ENCODE data around the gene CSRP1.
"Not testable (repeated sequence)": the region's sequence is repeated elsewhere in the genome, so short reads cannot be mapped to it uniquely, and the experiment has no call there.

The CSRP1 gene

GRCh38 chr1:201536558-201536957 is 29.6 kb upstream of the CSRP1 start:
- H3K9ac ChIP-seq (ENCODE audit: low read length), result peak overlapping the region; percentile 77
- peak; percentile 95 for DNase-seq (ENCODE audit: low read depth)
- no peaks in the 10 kb centered on the region for H3K27me3 ChIP-seq (replicated peaks; ENCODE audit: control insufficient read depth, insufficient read depth, low read length)
- no peaks in the 10 kb centered on the region for H3K9me3 ChIP-seq (ENCODE audit: control insufficient read depth, low read length)
- peak overlapping the region; percentile 71 for H3K4me3 ChIP-seq (ENCODE audit: low read length)
- peaks cover 74% of the 10 kb centered on the region for H3K4me1 ChIP-seq (ENCODE audit: control insufficient read depth, insufficient read depth, low read length)
- H3K36me3 ChIP-seq (ENCODE audit: control insufficient read depth, insufficient read depth, low read length, severe bottlenecking), result no peaks in the 10 kb centered on the region

- no peaks in the 10 kb centered on the region for H3K36me3 ChIP-seq (ENCODE audit: control insufficient read depth, insufficient read depth, low read length, severe bottlenecking)
- no peak for DNase-seq (ENCODE audit: low read depth)
- peaks cover 74% of the 10 kb centered on the region for H3K4me1 ChIP-seq (ENCODE audit: control insufficient read depth, insufficient read depth, low read length)
- no peaks in the 10 kb centered on the region for H3K27me3 ChIP-seq (replicated peaks; ENCODE audit: control insufficient read depth, insufficient read depth, low read length)
- H3K9ac ChIP-seq (ENCODE audit: low read length), result peak overlapping the region; percentile 71
- H3K4me3 ChIP-seq (ENCODE audit: low read length), result peak overlapping the region; percentile 71
- H3K9me3 ChIP-seq (ENCODE audit: control insufficient read depth, low read length), result no peaks in the 10 kb centered on the region
These were observed 29.0 kb upstream of the CSRP1 start for GRCh38 chr1:201535919-201536245.

DNA sequence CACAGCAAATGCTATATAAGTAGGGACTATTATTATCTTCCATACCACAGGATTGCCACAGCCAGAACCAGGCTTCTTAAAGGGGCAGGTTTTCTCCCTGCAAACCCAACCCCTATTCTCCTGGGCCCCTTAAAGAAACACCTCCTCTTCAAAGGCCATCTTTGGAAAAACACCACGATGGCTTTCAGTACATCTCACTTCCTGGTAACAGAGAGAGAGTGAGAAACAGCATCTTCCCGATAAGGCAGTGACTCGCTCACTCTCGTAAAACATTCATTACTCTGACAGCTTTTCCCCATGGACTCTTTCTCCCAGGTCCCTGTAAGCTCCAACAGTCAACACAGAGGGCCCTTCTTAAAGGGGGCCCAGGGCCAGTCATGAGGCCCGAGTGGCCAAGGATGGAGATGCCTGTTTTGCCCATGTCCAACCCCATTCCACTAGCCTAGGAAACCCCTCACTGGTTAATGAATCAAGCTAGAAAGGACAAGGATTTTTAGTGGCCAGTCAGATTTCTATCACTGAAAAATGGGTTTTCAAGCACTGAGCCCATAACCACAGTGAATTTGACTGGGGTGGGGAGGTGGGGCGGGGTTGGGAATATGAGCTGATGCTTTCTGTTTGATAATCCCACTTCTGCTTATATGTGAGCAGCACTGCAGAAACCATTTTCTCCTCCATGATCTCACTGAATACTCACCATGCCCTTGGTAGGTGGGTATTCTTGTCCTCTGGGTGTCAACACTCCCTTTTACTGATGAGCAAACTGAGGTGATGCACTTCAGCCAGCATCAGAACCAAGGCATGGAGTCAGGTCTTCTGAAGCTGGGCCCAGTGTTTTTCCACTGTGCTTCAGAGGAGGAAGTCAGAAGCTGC is 28.4 kb upstream of the CSRP1 start:
- H3K27me3 ChIP-seq (replicated peaks; ENCODE audit: control insufficient read depth, insufficient read depth, low read length), result no peaks in the 10 kb centered on the region
- peak; percentile 52 for DNase-seq (ENCODE audit: low read depth)
- H3K36me3 ChIP-seq (ENCODE audit: control insufficient read depth, insufficient read depth, low read length, severe bottlenecking), result no peaks in the 10 kb centered on the region
- H3K9ac ChIP-seq (ENCODE audit: low read length), result peak overlapping the region; percentile 71
- H3K4me1 ChIP-seq (ENCODE audit: control insufficient read depth, insufficient read depth, low read length), result peaks cover 76% of the 10 kb centered on the region
- no peak overlapping the region for H3K4me3 ChIP-seq (ENCODE audit: low read length)
- H3K9me3 ChIP-seq (ENCODE audit: control insufficient read depth, low read length), result no peaks in the 10 kb centered on the region

GRCh38 chr1:201533836-201534235 is 26.9 kb upstream of the CSRP1 start:
- Histone ChIP-seq H3K9me3 (ENCODE audit: control insufficient read depth, low read length) (no peaks in the 10 kb centered on the region), H3K9ac (ENCODE audit: low read length) (peak overlapping the region; percentile 71), H3K36me3 (ENCODE audit: control insufficient read depth, insufficient read depth, low read length, severe bottlenecking) (no peaks in the 10 kb centered on the region), H3K4me3 (ENCODE audit: low read length) (no peak overlapping the region), H3K27me3 (replicated peaks; ENCODE audit: control insufficient read depth, insufficient read depth, low read length) (no peaks in the 10 kb centered on the region), H3K4me1 (ENCODE audit: control insufficient read depth, insufficient read depth, low read length) (peaks cover 79% of the 10 kb centered on the region)
- DNase-seq (ENCODE audit: low read depth), result no peak

DNA sequence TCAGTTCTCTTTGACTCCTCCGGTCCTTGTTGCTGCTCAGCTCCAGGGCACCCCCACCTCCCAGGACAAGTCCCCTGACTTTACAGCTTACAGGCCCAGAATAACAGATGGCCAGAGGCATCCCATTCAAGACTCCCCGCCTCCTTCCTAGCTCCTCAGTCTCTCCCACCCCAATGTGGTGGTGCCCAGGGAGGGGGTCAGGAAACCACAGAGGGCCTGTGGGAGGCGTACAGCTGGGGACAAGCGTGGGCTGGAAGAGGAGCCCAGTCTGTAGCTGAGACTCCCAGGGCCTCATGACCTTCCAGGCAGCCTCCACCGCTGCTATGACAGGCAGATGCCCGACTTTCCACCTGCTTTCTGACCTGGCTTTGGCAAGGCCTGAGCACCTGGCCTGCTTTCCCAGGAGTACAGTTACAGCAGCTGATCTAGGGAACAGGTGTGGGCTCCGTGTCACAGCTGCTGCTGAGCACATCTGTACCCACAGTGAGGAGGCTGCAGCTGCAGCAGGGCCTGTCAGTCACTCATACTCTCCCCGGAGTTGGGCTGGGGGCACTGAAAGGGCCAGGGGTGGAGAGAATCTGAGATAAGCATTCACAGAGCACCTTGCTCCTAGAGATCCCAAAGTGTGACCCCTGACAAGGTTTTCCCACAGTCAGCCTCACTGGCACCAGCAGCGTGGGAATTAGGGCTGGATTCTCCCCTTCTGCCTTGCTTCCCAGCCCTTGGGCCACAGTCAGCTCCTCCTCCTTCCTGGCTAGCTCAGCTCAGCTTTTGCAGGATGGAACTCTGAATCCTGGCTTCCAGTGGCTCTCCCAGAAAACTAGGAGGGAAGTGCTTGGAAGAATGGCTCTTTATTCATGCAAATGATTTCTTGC is 24.9 kb upstream of the CSRP1 start:
- H3K36me3 ChIP-seq (ENCODE audit: control insufficient read depth, insufficient read depth, low read length, severe bottlenecking), result no peaks in the 10 kb centered on the region
- peaks cover 61% of the 10 kb centered on the region for H3K4me1 ChIP-seq (ENCODE audit: control insufficient read depth, insufficient read depth, low read length)
- DNase-seq (ENCODE audit: low read depth), result no peak
- H3K27me3 ChIP-seq (replicated peaks; ENCODE audit: control insufficient read depth, insufficient read depth, low read length), result no peaks in the 10 kb centered on the region
- no peaks in the 10 kb centered on the region for H3K9me3 ChIP-seq (ENCODE audit: control insufficient read depth, low read length)
- H3K9ac ChIP-seq (ENCODE audit: low read length), result peak overlapping the region; percentile 59
- no peak overlapping the region for H3K4me3 ChIP-seq (ENCODE audit: low read length)

DNA sequence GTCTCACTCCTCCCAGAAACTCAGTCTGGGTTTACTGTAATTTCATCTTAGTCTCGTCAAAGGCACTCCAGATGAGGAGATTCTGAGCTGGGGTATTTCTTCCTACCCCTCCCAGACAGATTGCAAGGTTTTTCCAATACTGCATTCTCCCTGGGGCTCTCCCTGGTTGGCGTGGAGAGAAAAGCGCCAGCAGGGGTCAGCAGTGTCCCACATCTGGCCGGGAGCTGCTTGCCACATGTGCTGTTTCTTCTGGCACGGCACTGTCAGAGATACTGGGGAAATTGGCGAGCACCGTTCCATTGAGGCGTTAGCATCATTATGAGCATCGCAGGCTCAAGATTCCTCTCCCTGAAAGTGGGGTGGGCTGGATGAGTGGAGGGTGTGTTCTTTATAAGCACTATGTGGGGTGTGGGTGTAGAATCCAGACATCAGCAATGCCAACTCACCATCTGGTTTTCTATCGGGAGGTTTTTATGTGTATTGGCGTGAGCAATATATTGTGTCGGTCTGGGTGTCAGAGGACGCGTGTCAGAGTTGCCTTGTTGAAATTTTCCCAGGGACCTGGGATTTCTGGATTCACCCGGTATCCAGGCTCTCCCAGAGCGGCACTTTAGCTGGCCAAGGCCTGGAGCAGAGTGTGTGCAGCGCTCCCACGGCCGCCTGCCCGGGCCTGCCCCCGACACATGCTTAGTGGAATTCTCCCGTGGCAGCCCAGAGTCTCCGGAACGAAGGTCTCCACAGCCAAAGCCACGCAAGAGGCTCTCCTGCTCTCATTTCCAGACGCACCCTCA is 24.0 kb upstream of the CSRP1 start:
- H3K4me3 ChIP-seq (ENCODE audit: low read length), result no peak overlapping the region
- DNase-seq (ENCODE audit: low read depth), result peak; percentile 95
- H3K9ac ChIP-seq (ENCODE audit: low read length), result peak overlapping the region; percentile 59
- no peaks in the 10 kb centered on the region for H3K27me3 ChIP-seq (replicated peaks; ENCODE audit: control insufficient read depth, insufficient read depth, low read length)
- no peaks in the 10 kb centered on the region for H3K36me3 ChIP-seq (ENCODE audit: control insufficient read depth, insufficient read depth, low read length, severe bottlenecking)
- no peaks in the 10 kb centered on the region for H3K9me3 ChIP-seq (ENCODE audit: control insufficient read depth, low read length)
- H3K4me1 ChIP-seq (ENCODE audit: control insufficient read depth, insufficient read depth, low read length), result peaks cover 54% of the 10 kb centered on the region

DNA sequence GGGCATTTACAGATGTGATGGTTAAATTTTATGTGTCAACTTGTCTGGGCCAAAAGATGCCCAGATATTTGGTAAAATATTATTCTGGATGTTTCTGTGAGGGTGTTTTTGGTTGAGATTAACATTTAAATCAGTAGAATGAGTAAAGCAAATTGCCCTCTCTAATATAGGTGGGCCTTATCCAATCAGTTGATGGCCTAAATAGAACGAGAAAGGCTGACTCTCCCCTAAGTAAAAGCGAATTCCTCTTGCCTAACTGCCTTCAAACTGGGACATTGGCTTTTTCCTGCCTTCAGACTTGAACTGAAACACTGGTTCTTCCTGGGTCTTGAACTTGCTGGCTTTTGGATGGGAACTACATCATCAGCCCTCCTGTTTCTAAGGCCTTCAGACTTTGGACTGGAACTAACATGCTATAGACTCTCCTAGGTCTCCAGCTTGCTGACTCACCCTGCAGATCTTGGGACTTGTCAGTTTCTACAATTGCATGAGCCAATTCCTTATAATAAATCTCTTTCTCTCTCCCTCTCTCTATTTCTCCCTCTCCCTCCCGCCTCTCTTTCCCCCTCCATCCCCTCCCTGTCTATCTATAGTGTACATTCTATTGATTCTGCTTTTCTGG is 21.8 kb upstream of the CSRP1 start:
- Histone ChIP-seq H3K9me3 (ENCODE audit: control insufficient read depth, low read length) (no peaks in the 10 kb centered on the region), H3K4me3 (ENCODE audit: low read length) (no peak overlapping the region), H3K27me3 (replicated peaks; ENCODE audit: control insufficient read depth, insufficient read depth, low read length) (no peaks in the 10 kb centered on the region), H3K4me1 (ENCODE audit: control insufficient read depth, insufficient read depth, low read length) (peaks cover 32% of the 10 kb centered on the region), H3K36me3 (ENCODE audit: control insufficient read depth, insufficient read depth, low read length, severe bottlenecking) (no peaks in the 10 kb centered on the region), H3K9ac (ENCODE audit: low read length) (no peak overlapping the region)
- DNase-seq (ENCODE audit: low read depth), result no peak

DNA sequence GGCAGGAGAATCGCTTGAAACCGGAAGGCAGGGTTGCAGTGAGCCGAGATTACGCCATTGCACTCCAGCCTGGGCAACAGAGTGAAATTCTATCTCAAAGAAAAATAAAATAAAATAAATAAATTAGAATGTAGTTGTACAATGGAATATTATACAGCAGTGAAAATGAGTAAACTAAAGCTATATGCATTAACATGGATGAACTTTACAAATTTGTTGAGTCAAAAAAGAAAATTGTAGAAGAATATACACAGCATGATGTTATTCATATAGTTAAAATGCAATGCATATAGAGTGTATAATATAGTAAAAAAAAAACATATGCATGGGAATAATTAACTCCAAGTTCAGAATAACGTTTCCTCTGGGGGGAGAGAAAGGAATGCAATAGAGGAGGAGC is 21.0 kb upstream of the CSRP1 start:
- DNase-seq (ENCODE audit: low read depth), result no peak
- Histone ChIP-seq H3K27me3 (replicated peaks; ENCODE audit: control insufficient read depth, insufficient read depth, low read length) (no peaks in the 10 kb centered on the region), H3K4me1 (ENCODE audit: control insufficient read depth, insufficient read depth, low read length) (peaks cover 26% of the 10 kb centered on the region), H3K9ac (ENCODE audit: low read length) (no peak overlapping the region), H3K36me3 (ENCODE audit: control insufficient read depth, insufficient read depth, low read length, severe bottlenecking) (no peaks in the 10 kb centered on the region), H3K4me3 (ENCODE audit: low read length) (no peak overlapping the region), H3K9me3 (ENCODE audit: control insufficient read depth, low read length) (no peaks in the 10 kb centered on the region)

- Histone ChIP-seq H3K4me3 (ENCODE audit: low read length) (no peak overlapping the region), H3K36me3 (ENCODE audit: control insufficient read depth, insufficient read depth, low read length, severe bottlenecking) (no peaks in the 10 kb centered on the region)
- DNase-seq (ENCODE audit: low read depth), result no peak
These were observed 18.4 kb upstream of the CSRP1 start for GRCh38 chr1:201525193-201525778.

GRCh38 chr1:201520046-201520575 is 13.2 kb upstream of the CSRP1 start:
- not testable (repeated sequence) for DNase-seq (ENCODE audit: low read depth); H3K9ac ChIP-seq (ENCODE audit: low read length); H3K4me3 ChIP-seq (ENCODE audit: low read length); H3K4me1 ChIP-seq (ENCODE audit: control insufficient read depth, insufficient read depth, low read length); H3K27me3 ChIP-seq (replicated peaks; ENCODE audit: control insufficient read depth, insufficient read depth, low read length); H3K36me3 ChIP-seq (ENCODE audit: control insufficient read depth, insufficient read depth, low read length, severe bottlenecking); H3K9me3 ChIP-seq (ENCODE audit: control insufficient read depth, low read length)

More at GRCh38 chr1:201525193-201525778, 18.4 kb upstream of the CSRP1 start:
- Histone ChIP-seq H3K4me1 (ENCODE audit: control insufficient read depth, insufficient read depth, low read length) (peaks cover 3% of the 10 kb centered on the region), H3K9me3 (ENCODE audit: control insufficient read depth, low read length) (no peaks in the 10 kb centered on the region), H3K9ac (ENCODE audit: low read length) (no peak overlapping the region), H3K27me3 (replicated peaks; ENCODE audit: control insufficient read depth, insufficient read depth, low read length) (no peaks in the 10 kb centered on the region)
